ENCODE results near the gene SLX9.

SLX9 gene

DNA sequence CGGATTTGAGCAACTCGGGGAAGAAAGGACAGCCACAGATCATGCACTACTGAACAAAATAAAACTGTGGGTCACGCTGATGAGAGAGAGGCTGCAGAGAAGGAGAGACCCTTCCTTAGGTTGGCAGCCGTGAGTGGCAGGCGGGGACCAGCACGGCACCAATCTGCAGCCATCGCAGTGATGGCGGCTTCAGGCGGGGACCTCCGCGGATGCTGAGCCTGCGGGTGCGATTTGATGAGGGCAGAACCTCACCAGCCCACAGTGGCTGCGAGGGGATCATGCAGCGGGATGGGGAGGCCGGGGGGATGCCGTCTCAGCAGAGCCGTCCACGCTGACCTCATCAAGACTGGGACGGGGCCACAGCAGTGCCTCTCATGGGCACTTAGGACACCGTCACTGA is 30.9 kb upstream of the SLX9 start:
- H3K36me3 Mint-ChIP-seq (ENCODE audit: low read depth), result no peaks in the 10 kb centered on the region
- no peak overlapping the region for H3K4me3 Mint-ChIP-seq
- peaks cover 29% of the 10 kb centered on the region for H3K27me3 Mint-ChIP-seq (ENCODE audit: low read depth, poor library complexity)
- TF ChIP-seq, protein P1, sequence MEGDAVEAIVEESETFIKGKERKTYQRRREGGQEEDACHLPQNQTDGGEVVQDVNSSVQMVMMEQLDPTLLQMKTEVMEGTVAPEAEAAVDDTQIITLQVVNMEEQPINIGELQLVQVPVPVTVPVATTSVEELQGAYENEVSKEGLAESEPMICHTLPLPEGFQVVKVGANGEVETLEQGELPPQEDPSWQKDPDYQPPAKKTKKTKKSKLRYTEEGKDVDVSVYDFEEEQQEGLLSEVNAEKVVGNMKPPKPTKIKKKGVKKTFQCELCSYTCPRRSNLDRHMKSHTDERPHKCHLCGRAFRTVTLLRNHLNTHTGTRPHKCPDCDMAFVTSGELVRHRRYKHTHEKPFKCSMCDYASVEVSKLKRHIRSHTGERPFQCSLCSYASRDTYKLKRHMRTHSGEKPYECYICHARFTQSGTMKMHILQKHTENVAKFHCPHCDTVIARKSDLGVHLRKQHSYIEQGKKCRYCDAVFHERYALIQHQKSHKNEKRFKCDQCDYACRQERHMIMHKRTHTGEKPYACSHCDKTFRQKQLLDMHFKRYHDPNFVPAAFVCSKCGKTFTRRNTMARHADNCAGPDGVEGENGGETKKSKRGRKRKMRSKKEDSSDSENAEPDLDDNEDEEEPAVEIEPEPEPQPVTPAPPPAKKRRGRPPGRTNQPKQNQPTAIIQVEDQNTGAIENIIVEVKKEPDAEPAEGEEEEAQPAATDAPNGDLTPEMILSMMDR (IDR thresholded peaks at IDR 0.05), result no peak
- DNase-seq, result no peak
- peaks cover 42% of the 10 kb centered on the region for H3K4me1 Mint-ChIP-seq
- no peaks in the 10 kb centered on the region for H3K9me3 Mint-ChIP-seq
- no peak overlapping the region for H3K27ac Mint-ChIP-seq

DNA sequence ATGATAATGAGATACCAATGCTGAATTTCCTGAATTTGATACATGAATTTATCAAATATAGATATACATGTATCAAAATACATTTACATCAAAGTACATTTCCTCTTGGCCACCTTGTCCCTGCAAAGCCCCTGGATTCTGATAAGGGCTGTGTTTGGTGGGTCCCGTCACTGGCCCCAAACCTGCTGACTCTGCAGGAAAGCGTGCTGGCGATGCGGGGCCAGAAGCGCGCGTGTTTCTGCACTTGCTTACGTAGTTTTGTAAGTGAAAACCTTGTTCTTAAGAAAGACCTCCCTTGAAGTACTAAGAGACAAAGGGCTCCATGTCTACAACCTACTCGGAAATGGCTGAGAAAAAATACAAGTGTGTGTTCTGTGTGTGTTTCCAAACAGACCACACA is 30.1 kb upstream of the SLX9 start:
- TF ChIP-seq, protein P1 (IDR thresholded peaks at IDR 0.05), result no peak
- H3K27me3 Mint-ChIP-seq (ENCODE audit: low read depth, poor library complexity), result peaks cover 36% of the 10 kb centered on the region
- H3K4me1 Mint-ChIP-seq, result peaks cover 41% of the 10 kb centered on the region
- H3K4me3 Mint-ChIP-seq, result no peak overlapping the region
- no peak overlapping the region for H3K27ac Mint-ChIP-seq
- no peaks in the 10 kb centered on the region for H3K36me3 Mint-ChIP-seq (ENCODE audit: low read depth)
- DNase-seq, result no peak
- H3K9me3 Mint-ChIP-seq, result no peaks in the 10 kb centered on the region

DNA sequence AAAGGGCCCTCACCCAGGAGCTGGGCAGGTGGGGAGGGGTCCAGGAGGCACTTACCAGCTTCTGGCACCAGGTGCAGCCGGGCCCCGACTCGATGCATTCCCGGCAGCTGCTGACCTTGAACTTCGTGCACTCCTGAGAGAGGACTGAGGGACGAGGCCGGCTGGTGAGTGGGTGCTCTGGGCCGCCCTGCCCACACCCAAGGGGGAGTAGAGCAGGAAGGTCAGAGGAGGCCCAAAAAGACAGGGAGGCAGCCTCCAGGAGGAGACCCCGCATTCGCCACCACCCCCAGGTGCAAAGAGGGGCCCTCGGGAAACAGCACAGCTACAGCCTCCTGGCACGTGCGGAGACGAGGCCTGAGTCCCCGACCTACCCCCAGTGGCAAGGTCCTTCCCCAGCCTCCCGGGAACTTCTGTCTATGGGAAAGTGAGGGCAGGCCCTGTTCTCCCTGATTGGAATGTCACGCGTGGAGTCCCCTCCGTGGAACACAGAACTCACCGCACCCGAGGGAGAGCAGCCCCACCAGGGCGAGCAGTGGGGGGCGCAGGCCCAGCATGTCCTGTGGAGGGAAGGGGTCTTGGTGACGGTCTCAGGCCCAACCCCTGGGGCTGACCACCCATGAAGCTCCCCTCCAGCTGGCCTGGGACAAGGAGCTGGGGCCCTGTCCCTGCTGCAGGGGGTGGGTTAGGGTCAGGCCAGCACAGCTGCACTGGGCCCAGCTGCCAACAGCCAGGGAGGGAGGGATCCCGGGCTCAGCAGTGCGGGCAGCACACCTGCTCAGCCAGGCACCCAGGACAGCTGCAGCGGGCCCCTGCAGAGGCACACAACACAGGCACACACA is 29.4 kb upstream of the SLX9 start:
- no peaks in the 10 kb centered on the region for H3K9me3 Mint-ChIP-seq
- peaks cover 44% of the 10 kb centered on the region for H3K27me3 Mint-ChIP-seq (ENCODE audit: low read depth, poor library complexity)
- peaks cover 45% of the 10 kb centered on the region for H3K4me1 Mint-ChIP-seq
- no peak overlapping the region for H3K4me3 Mint-ChIP-seq
- TF ChIP-seq, protein P1 (IDR thresholded peaks at IDR 0.05), result no peak
- no peaks in the 10 kb centered on the region for H3K36me3 Mint-ChIP-seq (ENCODE audit: low read depth)
- DNase-seq, result no peak
- H3K27ac Mint-ChIP-seq, result no peak overlapping the region

DNA sequence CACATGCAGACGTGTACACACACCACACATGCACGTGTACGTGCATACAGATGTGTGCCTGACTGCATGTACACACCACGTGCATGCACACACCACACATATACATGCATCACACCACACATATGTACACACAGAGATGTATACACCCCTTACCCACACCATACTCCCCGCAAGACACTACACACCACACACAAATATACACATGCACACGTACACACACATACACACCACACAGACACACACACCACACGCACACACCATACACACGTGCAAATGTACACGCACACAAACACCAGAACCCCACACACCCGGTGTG is 28.8 kb upstream of the SLX9 start:
- Mint-ChIP-seq H3K27ac (no peak overlapping the region), H3K4me3 (no peak overlapping the region)

DNA sequence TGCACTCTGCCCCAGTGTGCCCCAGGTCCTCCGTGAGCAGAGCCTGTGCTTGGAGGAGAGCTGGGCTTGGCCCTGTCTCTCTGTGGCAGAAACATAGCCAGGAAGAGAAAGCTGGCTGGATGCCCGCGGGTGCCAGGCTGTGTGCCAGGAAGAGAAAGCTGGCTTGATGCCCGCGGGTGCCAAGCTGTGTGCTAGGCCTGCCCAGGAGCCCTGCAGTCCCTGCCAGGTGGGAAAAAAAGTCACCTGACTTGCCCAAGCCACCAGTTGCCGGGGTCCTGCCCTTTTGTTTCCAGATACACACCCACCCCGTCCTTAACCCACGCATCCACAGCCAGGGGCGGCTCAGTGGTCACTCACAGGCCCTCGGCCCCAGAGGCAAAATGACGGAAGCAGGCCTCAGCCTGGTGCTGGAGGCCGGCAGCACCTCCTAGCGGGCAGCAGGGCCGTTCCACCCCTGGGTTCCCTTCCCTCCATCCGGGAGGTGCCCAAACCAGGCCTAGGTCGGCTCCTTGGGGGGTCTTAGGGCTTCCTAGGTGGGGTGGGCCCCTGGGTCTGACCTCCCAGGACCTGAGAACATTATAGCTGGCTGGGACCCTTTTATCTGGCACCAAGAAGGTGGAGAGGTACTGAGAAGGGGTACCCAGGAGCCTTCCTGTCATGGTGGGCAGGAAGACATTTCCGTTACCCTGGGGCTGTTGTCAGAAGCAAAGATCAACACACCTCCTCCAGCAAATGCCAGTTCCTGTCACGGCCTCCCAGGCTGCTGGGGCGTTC is 28.3 kb upstream of the SLX9 start:
- Mint-ChIP-seq H3K27ac (no peak overlapping the region), H3K4me3 (no peak overlapping the region), H3K36me3 (ENCODE audit: low read depth) (no peaks in the 10 kb centered on the region), H3K4me1 (peaks cover 47% of the 10 kb centered on the region), H3K9me3 (no peaks in the 10 kb centered on the region), H3K27me3 (ENCODE audit: low read depth, poor library complexity) (peaks cover 55% of the 10 kb centered on the region)
- TF ChIP-seq, protein P1 (IDR thresholded peaks at IDR 0.05), result no peak
- no peak for DNase-seq

More for the DNA sequence above, 28.8 kb upstream of the SLX9 start:
- TF ChIP-seq, protein P1 (IDR thresholded peaks at IDR 0.05), result no peak
- Mint-ChIP-seq H3K36me3 (ENCODE audit: low read depth) (no peaks in the 10 kb centered on the region), H3K9me3 (no peaks in the 10 kb centered on the region), H3K27me3 (ENCODE audit: low read depth, poor library complexity) (peaks cover 49% of the 10 kb centered on the region), H3K4me1 (peaks cover 48% of the 10 kb centered on the region)
- DNase-seq, result no peak

Data from nephron progenitor cell (in vitro differentiated cells).